ENCODE results near the gene GALNT18. TPM values are rescaled to one million over a fixed set of nuclear protein-coding genes. Genes with fewer than 3 reads are reported as not detected.

GALNT18 gene
- total RNA-seq, 1 experiment from 2014 or later = not detected

GRCh38 chr11:11622340-11622706 is 518 bp upstream of the GALNT18 start:
- Histone ChIP-seq H4K20me1 (ENCODE audit: insufficient read depth) (no peaks in the 10 kb centered on the region), H3K36me3 (ENCODE audit: low read depth) (no peaks in the 10 kb centered on the region), H3K27ac (no peak overlapping the region), H3K4me1 (replicated peaks; ENCODE audit: insufficient read depth) (no peaks in the 10 kb centered on the region), H2AFZ (no peak overlapping the region), H3K4me3 (no peak overlapping the region), H3F3A (ENCODE audit: insufficient read depth, low read depth) (no peaks in the 10 kb centered on the region), H3K9me3 (ENCODE audit: insufficient read depth, low read depth) (no peaks in the 10 kb centered on the region), H3K27me3 (ENCODE audit: insufficient read depth, low read depth) (peaks cover 22% of the 10 kb centered on the region; the same call in 1 of the 2 replicates), H3K9me2 (ENCODE audit: insufficient read depth) (no peaks in the 10 kb centered on the region), H3K4me2 (no peak overlapping the region), H3K79me2 (ENCODE audit: low read depth) (no peaks in the 10 kb centered on the region)
- intact Hi-C loops (cut with micrococcal nuclease; ENCODE audit: unreplicated experiment) = no loop called here
- no TSS peak for BruUV-seq (replicated peaks)
- no peak for DNase-seq
- TF ChIP-seq CTCF (conservative IDR thresholded peaks at IDR 0.05) (no peak), EZH2 (IDR thresholded peaks at IDR 0.05; ENCODE audit: low read depth) (no peak)
- CTCF ChIA-PET = no interaction called here
- POLR2A ChIA-PET (ENCODE audit: unreplicated experiment) = no interaction called here

- Histone ChIP-seq H3K27me3 (ENCODE audit: insufficient read depth, low read depth) (peaks cover 20% of the 10 kb centered on the region; the same call in 1 of the 2 replicates), H3K4me3 (no peak overlapping the region), H3K27ac (no peak overlapping the region), H3K79me2 (ENCODE audit: low read depth) (no peaks in the 10 kb centered on the region), H3K9me3 (ENCODE audit: insufficient read depth, low read depth) (no peaks in the 10 kb centered on the region), H2AFZ (no peak overlapping the region), H3F3A (ENCODE audit: insufficient read depth, low read depth) (no peaks in the 10 kb centered on the region), H3K4me1 (replicated peaks; ENCODE audit: insufficient read depth) (no peaks in the 10 kb centered on the region), H3K9me2 (ENCODE audit: insufficient read depth) (no peaks in the 10 kb centered on the region), H3K4me2 (no peak overlapping the region), H4K20me1 (ENCODE audit: insufficient read depth) (no peaks in the 10 kb centered on the region), H3K36me3 (ENCODE audit: low read depth) (no peaks in the 10 kb centered on the region)
- no peak for DNase-seq
- intact Hi-C loops (cut with micrococcal nuclease; ENCODE audit: unreplicated experiment) = no loop called here
- TF ChIP-seq EZH2 (IDR thresholded peaks at IDR 0.05; ENCODE audit: low read depth) (no peak), CTCF (conservative IDR thresholded peaks at IDR 0.05) (no peak)
- ChIA-PET POLR2A (ENCODE audit: unreplicated experiment) (no interaction called here), CTCF (no interaction called here)
- BruUV-seq (replicated peaks) = no TSS peak
Measured at GRCh38 chr11:11620921-11621572, 758 bp downstream of the GALNT18 start.

GRCh38 chr11:11620173-11620920 is 1.5 kb downstream of the GALNT18 start:
- no peak overlapping the region for H3K4me2 ChIP-seq
- H3K4me3 ChIP-seq = no peak overlapping the region
- H2AFZ ChIP-seq = no peak overlapping the region
- no peaks in the 10 kb centered on the region for H3K9me2 ChIP-seq (ENCODE audit: insufficient read depth)
- no TSS peak for BruUV-seq (replicated peaks)
- H3K36me3 ChIP-seq (ENCODE audit: low read depth) = no peaks in the 10 kb centered on the region
- CTCF ChIA-PET = no interaction called here
- H3F3A ChIP-seq (ENCODE audit: insufficient read depth, low read depth) = no peaks in the 10 kb centered on the region
- no peak for DNase-seq
- POLR2A ChIA-PET (ENCODE audit: unreplicated experiment) = no interaction called here
- H3K27ac ChIP-seq = no peak overlapping the region
- TF ChIP-seq EZH2 (IDR thresholded peaks at IDR 0.05; ENCODE audit: low read depth) (no peak), CTCF (conservative IDR thresholded peaks at IDR 0.05) (no peak)
- intact Hi-C loops (cut with micrococcal nuclease; ENCODE audit: unreplicated experiment) = no loop called here
- H3K4me1 ChIP-seq (replicated peaks; ENCODE audit: insufficient read depth) = no peaks in the 10 kb centered on the region
- no peaks in the 10 kb centered on the region for H4K20me1 ChIP-seq (ENCODE audit: insufficient read depth)
- H3K27me3 ChIP-seq (ENCODE audit: insufficient read depth, low read depth) = peaks cover 18% of the 10 kb centered on the region; the same call in 1 of the 2 replicates
- no peaks in the 10 kb centered on the region for H3K9me3 ChIP-seq (ENCODE audit: insufficient read depth, low read depth)
- no peaks in the 10 kb centered on the region for H3K79me2 ChIP-seq (ENCODE audit: low read depth)
